ENCODE measurements around the gene CFAP54.

DNA sequence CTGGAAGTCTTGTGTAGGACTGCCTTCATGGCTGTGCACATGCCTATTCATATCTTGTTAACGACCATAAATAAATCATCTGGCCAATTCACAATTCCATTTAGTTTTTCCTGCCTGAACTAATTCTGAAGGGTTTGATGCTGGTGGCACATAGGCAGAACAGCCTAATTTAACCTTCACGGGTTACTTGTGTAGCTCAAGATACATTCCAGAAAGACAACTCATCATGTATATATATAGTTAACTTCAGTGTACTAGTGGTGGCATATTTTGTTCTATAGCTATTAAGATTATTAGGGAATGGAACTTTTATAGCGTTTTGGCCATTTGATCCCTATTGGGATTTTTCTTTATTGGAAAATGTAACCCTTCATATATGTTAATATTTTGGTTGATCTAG is 31.4 kb downstream of the CFAP54 start:
- TF ChIP-seq, protein P1, sequence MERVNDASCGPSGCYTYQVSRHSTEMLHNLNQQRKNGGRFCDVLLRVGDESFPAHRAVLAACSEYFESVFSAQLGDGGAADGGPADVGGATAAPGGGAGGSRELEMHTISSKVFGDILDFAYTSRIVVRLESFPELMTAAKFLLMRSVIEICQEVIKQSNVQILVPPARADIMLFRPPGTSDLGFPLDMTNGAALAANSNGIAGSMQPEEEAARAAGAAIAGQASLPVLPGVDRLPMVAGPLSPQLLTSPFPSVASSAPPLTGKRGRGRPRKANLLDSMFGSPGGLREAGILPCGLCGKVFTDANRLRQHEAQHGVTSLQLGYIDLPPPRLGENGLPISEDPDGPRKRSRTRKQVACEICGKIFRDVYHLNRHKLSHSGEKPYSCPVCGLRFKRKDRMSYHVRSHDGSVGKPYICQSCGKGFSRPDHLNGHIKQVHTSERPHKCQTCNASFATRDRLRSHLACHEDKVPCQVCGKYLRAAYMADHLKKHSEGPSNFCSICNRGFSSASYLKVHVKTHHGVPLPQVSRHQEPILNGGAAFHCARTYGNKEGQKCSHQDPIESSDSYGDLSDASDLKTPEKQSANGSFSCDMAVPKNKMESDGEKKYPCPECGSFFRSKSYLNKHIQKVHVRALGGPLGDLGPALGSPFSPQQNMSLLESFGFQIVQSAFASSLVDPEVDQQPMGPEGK (CRISPR knock-in tag; IDR thresholded peaks at IDR 0.05; ENCODE audit: borderline replicate concordance) = no peak
- TF ChIP-seq ARNTL (CRISPR knock-in tag; IDR thresholded peaks at IDR 0.05; ENCODE audit: borderline replicate concordance, low read depth) = no peak
- TF ChIP-seq, protein P2, sequence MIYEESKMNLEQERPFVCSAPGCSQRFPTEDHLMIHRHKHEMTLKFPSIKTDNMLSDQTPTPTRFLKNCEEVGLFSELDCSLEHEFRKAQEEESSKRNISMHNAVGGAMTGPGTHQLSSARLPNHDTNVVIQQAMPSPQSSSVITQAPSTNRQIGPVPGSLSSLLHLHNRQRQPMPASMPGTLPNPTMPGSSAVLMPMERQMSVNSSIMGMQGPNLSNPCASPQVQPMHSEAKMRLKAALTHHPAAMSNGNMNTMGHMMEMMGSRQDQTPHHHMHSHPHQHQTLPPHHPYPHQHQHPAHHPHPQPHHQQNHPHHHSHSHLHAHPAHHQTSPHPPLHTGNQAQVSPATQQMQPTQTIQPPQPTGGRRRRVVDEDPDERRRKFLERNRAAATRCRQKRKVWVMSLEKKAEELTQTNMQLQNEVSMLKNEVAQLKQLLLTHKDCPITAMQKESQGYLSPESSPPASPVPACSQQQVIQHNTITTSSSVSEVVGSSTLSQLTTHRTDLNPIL (CRISPR knock-in tag; IDR thresholded peaks at IDR 0.05; ENCODE audit: low read depth) = no peak
- TF ChIP-seq GLIS3 (CRISPR knock-in tag; IDR thresholded peaks at IDR 0.05) = no peak
- no peak for TF ChIP-seq ZFP3 (CRISPR knock-in tag; IDR thresholded peaks at IDR 0.05)
- TF ChIP-seq, protein P3, sequence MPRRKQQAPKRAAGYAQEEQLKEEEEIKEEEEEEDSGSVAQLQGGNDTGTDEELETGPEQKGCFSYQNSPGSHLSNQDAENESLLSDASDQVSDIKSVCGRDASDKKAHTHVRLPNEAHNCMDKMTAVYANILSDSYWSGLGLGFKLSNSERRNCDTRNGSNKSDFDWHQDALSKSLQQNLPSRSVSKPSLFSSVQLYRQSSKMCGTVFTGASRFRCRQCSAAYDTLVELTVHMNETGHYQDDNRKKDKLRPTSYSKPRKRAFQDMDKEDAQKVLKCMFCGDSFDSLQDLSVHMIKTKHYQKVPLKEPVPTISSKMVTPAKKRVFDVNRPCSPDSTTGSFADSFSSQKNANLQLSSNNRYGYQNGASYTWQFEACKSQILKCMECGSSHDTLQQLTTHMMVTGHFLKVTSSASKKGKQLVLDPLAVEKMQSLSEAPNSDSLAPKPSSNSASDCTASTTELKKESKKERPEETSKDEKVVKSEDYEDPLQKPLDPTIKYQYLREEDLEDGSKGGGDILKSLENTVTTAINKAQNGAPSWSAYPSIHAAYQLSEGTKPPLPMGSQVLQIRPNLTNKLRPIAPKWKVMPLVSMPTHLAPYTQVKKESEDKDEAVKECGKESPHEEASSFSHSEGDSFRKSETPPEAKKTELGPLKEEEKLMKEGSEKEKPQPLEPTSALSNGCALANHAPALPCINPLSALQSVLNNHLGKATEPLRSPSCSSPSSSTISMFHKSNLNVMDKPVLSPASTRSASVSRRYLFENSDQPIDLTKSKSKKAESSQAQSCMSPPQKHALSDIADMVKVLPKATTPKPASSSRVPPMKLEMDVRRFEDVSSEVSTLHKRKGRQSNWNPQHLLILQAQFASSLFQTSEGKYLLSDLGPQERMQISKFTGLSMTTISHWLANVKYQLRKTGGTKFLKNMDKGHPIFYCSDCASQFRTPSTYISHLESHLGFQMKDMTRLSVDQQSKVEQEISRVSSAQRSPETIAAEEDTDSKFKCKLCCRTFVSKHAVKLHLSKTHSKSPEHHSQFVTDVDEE (CRISPR knock-in tag; IDR thresholded peaks at IDR 0.05) = no peak
- TF ChIP-seq ZC3H10 (CRISPR knock-in tag; IDR thresholded peaks at IDR 0.05) = no peak
- TF ChIP-seq BACH2 (CRISPR knock-in tag; IDR thresholded peaks at IDR 0.05; ENCODE audit: borderline replicate concordance) = no peak
- no peak for TF ChIP-seq SNAI2 (CRISPR knock-in tag; IDR thresholded peaks at IDR 0.05)
- TF ChIP-seq RARB (CRISPR knock-in tag; IDR thresholded peaks at IDR 0.05) = no peak
- TF ChIP-seq CSDC2 (CRISPR knock-in tag; IDR thresholded peaks at IDR 0.05) = no peak
- TF ChIP-seq ISL1 (CRISPR knock-in tag; IDR thresholded peaks at IDR 0.05) = no peak
- no peak for TF ChIP-seq TOX (CRISPR knock-in tag; IDR thresholded peaks at IDR 0.05; ENCODE audit: borderline replicate concordance)
- no peak for TF ChIP-seq ZFP30 (CRISPR knock-in tag; IDR thresholded peaks at IDR 0.05)

Data from SK-N-SH treated with all-trans-retinoic acid at 6 μM for 48 hours (cell line).